Measurements from ENCODE around the gene ANXA6. TPM values are rescaled to one million over a fixed set of nuclear protein-coding genes. Genes with fewer than 3 reads are reported as not detected.

Gene ANXA6
- total RNA-seq, 1 experiment from 2014 or later, result 95.9 TPM

DNA sequence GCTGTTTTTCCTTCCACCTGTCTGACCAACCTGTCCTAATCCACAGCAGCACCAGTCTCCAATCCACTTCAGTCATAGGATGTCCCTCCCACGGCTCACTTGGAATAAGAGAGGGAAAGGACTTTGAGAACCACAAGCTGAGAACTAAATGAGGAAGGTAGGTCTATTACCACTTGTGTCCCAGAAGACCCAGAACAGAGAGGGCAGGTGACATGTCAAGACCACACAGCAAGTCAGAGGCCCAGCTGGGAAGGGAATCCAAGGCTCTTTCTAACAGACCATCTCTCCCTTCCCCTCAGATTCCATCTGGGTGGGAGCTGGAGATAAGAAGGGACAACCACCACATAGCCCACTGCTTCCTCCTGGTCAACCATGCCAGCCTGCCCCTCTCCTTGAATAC lies 14.6 kb downstream of the ANXA6 start:
- Histone ChIP-seq H3K4me3 (ENCODE audit: low read depth, low read length, poor library complexity, severe bottlenecking) (no peak overlapping the region), H3K9me3 (ENCODE audit: low read depth, low read length, poor library complexity, severe bottlenecking) (no peaks in the 10 kb centered on the region), H3K27me3 (replicated peaks; ENCODE audit: insufficient read depth, low read depth, low read length, poor library complexity) (no peaks in the 10 kb centered on the region), H3K36me3 (ENCODE audit: insufficient read depth, low read length, poor library complexity, severe bottlenecking) (peaks cover 18% of the 10 kb centered on the region), H3K27ac (ENCODE audit: low read depth, low read length, poor library complexity, severe bottlenecking) (no peak overlapping the region), H3K4me1 (ENCODE audit: insufficient read depth, low read length, poor library complexity, severe bottlenecking) (no peaks in the 10 kb centered on the region)
- no peak for DNase-seq (ENCODE audit: low spot score)
- POLR2A ChIA-PET (ENCODE audit: low non-redundant PET), result no interaction called here
- no peak for TF ChIP-seq CTCF (conservative IDR thresholded peaks at IDR 0.05; ENCODE audit: low read depth, low read length)
- no peak for TF ChIP-seq EZH2 (IDR thresholded peaks at IDR 0.05; ENCODE audit: borderline replicate concordance, low read depth, low read length, poor library complexity, severe bottlenecking)
- intact Hi-C loops (cut with micrococcal nuclease; ENCODE audit: unreplicated experiment), result no loop called here
- no TSS peak for BruUV-seq (replicated peaks)
- CTCF ChIA-PET, result no interaction called here

DNA sequence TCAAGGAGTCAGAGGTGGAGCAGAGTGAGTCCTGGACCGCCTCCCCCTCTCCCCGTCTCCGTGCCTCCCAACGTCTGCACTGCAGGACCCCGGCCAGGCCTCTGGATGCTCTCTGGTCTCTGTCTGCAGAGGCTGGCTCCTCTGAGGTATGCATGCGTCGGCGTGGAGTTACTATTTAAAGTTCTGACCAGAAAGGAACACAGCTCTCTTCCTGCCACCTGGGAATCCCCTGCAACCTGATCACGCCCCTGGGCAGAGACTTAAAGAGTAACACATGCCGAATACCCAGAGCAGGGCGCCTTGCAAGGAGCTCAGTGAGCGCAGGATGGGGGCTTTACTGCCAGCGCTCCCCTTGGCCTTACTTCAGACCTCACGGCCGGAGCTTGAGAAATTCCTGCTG lies 16.0 kb downstream of the ANXA6 start:
- ChIA-PET POLR2A (ENCODE audit: low non-redundant PET) (no interaction called here), CTCF (interaction anchor here (0.7 kb wide), 1 partner anchor 26 kb away, joined by 3 read pairs; no protein-coding TSS in a partner anchor)
- H3K27ac ChIP-seq (ENCODE audit: low read depth, low read length, poor library complexity, severe bottlenecking), result no peak overlapping the region
- intact Hi-C loops (cut with micrococcal nuclease; ENCODE audit: unreplicated experiment), result no loop called here
- no peak overlapping the region for H3K4me3 ChIP-seq (ENCODE audit: low read depth, low read length, poor library complexity, severe bottlenecking)
- H3K27me3 ChIP-seq (replicated peaks; ENCODE audit: insufficient read depth, low read depth, low read length, poor library complexity), result no peaks in the 10 kb centered on the region
- H3K36me3 ChIP-seq (ENCODE audit: insufficient read depth, low read length, poor library complexity, severe bottlenecking), result peaks cover 32% of the 10 kb centered on the region
- no peaks in the 10 kb centered on the region for H3K9me3 ChIP-seq (ENCODE audit: low read depth, low read length, poor library complexity, severe bottlenecking)
- BruUV-seq (replicated peaks), result no TSS peak
- H3K4me1 ChIP-seq (ENCODE audit: insufficient read depth, low read length, poor library complexity, severe bottlenecking), result no peaks in the 10 kb centered on the region
- TF ChIP-seq CTCF (conservative IDR thresholded peaks at IDR 0.05; ENCODE audit: low read depth, low read length), result no peak
- no peak for TF ChIP-seq EZH2 (IDR thresholded peaks at IDR 0.05; ENCODE audit: borderline replicate concordance, low read depth, low read length, poor library complexity, severe bottlenecking)
- no peak for DNase-seq (ENCODE audit: low spot score)

DNA sequence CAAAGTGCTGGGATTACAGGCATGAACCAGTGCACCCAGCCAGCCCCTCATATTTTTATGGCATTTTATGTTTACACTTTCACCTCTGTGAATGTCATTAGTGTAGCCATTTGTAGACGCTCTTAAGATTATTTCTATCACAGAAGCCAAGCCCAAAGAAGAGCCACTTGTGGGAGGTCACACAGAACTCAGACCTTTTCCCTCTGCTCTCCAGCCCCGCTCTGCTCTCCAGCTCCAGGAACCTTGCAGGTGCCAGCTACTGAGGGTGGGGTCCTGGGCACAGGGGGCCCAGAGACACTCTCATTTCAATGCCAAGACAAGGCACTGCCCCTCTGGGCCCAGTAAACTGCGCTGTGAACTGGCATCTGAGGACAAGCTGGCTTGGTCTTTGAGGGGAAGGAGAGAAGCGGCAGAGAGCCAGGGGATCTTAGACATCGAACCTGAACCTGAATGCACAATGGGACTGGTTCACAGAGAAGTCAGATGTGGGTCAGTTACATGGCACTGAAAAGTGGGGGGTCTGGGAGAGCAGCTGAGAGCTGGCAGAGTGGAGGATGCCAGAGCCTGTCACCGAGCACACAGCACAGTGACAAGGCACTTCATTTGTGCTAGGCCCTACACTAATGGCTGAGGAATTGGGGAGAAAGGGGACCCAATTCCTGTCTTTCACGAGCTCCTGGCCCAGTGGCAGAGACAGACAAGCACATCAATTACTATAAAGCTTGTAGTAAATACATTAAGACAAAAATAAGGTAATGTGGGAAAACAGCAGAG lies 16.7 kb downstream of the ANXA6 start:
- Histone ChIP-seq H3K27ac (ENCODE audit: low read depth, low read length, poor library complexity, severe bottlenecking) (no peak overlapping the region), H3K36me3 (ENCODE audit: insufficient read depth, low read length, poor library complexity, severe bottlenecking) (peaks cover 39% of the 10 kb centered on the region), H3K27me3 (replicated peaks; ENCODE audit: insufficient read depth, low read depth, low read length, poor library complexity) (no peaks in the 10 kb centered on the region), H3K4me3 (ENCODE audit: low read depth, low read length, poor library complexity, severe bottlenecking) (no peak overlapping the region), H3K9me3 (ENCODE audit: low read depth, low read length, poor library complexity, severe bottlenecking) (no peaks in the 10 kb centered on the region), H3K4me1 (ENCODE audit: insufficient read depth, low read length, poor library complexity, severe bottlenecking) (no peaks in the 10 kb centered on the region)
- TF ChIP-seq EZH2 (IDR thresholded peaks at IDR 0.05; ENCODE audit: borderline replicate concordance, low read depth, low read length, poor library complexity, severe bottlenecking) (no peak), CTCF (conservative IDR thresholded peaks at IDR 0.05; ENCODE audit: low read depth, low read length) (no peak)
- DNase-seq (ENCODE audit: low spot score), result no peak
- POLR2A ChIA-PET (ENCODE audit: low non-redundant PET), result no interaction called here
- CTCF ChIA-PET, result no interaction called here
- no TSS peak for BruUV-seq (replicated peaks)
- intact Hi-C loops (cut with micrococcal nuclease; ENCODE audit: unreplicated experiment), result no loop called here

All from A673 (cell line).